Activated CD4-positive, alpha-beta T cell treated with anti-CD3 and anti-CD28 coated beads, Interleukin-2, amount 50 U/mL, for 4 hours (primary cell): Measurements from ENCODE around the gene MMP28.

Source experiments
- DNase-seq, 2 experiments: peaks; one replicate each; pipeline ENCODE4 v3.0.0-alpha.2; 2020

MMP28 gene

GRCh38 chr17:35742496-35742895 lies 52.9 kb downstream of the MMP28 start:
- no peak for DNase-seq

DNA sequence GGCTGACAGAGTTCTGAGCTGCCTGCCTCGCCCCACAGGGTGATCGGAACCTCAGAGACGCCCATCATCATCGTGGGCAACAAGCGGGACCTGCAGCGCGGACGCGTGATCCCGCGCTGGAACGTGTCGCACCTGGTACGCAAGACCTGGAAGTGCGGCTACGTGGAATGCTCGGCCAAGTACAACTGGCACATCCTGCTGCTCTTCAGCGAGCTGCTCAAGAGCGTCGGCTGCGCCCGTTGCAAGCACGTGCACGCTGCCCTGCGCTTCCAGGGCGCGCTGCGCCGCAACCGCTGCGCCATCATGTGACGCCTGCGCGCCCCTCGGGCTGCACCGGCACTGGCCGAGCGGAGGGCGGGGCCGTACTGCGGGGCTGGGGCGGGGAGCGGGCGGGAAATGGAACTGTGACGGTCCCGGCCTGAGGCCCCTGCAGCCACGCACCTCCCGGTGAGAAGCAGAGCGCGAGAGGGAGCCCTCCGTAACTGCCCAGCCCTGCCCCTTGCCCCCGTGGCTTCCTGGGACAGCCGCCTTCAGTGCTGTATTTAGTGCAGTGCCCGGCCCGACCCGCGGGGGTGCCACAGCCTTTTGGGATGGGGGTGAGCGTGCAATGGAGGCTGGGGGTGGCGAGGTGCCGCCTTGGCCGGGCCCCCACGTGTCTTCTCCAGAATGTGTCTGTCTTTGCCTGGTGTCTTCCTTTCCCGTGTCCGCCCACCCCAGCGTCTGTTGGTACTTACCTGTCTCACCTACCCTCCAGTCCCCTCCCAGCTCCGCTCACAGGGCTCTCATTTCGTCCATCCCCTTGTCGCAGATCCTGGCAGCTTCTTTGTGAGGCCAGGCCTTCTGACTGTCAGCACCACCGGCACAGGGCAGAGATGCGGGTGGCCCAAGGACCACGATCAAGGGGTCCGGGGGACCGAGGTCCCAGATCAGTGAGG lies 54.2 kb downstream of the MMP28 start:
- DNase-seq = no peak

DNA sequence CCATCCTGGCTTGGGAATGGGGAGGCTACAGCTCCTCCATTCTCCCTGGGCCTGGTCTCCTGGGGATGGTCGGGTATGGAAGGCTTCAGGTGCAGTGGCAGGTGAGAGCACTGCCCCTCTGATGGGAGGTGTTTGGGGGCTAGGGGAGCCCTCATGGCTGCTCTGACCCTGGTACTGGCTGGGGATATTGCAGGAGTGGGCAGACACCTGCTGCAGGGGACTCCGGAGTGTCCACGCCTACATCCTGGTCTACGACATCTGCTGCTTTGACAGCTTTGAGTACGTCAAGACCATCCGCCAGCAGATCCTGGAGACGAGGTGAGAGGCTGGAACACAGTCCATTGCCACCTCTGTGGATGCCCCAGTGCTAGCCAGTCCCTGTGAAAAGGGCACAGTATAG lies 55.2 kb downstream of the MMP28 start:
- DNase-seq = no peak

- DNase-seq = no peak
These were observed 56.8 kb downstream of the MMP28 start for GRCh38 chr17:35738519-35739133.

DNA sequence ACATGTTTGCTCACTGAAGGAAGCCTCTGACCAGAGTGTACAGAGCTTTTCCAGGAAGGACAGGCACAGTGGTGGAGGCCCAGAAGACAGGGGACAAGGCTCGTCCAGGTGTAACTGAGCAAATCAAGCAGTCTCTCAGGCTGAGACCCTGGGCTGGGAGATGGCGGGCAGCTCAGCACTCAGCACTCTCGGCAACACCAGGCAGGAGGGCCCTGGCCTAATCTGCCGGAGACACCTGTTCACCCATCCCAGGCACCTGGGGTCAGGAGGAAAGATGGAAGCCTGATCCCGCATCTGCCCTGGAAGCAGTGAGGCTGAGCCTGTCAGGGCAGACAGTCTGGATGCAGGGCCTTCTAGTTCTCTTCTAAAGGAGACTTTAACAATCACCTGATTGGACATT lies 59.2 kb downstream of the MMP28 start:
- no peak for DNase-seq

DNA sequence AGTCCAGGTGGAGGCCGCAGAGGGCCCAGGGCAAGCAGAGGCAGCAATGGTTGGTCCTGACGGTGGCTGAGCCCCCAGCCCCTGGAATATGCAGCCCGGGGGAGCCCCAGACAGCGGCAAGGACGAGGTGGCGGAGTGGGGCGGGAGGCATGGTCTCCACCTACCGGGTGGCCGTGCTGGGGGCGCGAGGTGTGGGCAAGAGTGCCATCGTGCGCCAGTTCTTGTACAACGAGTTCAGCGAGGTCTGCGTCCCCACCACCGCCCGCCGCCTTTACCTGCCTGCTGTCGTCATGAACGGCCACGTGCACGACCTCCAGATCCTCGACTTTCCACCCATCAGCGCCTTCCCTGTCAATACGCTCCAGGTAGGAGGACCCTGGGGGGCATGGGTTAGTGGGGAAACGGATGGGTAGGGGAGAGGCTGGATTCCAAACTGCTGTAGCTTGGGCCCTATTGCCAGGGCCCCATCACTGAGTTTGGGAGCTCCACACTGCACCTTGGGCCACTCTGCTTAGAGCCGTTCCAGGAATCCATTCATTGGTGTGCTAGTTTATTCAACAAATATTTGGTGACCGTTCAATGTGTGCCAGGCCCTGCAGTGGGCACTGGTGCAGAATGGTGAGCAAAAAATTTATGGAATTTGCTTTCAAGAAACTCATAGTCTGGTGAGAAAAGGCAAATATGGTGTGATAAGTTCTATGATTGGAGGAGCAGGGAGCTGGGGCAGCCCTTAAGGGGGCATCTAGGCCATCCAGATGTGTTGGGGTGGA lies 60.2 kb downstream of the MMP28 start:
- DNase-seq = no peak

DNA sequence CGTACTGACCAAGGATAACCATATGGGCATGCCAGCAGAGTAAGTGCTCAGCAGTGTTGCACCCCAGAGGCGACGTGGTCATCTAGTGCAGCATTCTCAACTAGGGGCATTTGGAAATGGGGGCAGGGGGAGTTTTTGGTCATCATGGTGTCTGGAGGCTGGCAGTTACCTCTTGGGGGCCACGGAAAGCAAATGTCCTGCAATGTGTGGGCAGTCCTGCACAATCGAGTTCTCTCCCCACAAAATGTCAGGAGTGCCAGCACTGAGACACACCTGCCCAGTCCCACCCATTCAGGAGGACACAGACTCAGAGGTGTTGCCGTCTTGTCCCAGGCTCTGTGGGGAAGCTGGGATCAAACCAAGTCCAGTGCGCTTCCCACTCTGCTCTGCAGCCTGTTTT lies 61.0 kb downstream of the MMP28 start:
- DNase-seq = no peak

GRCh38 chr17:35733366-35733765 lies 62.1 kb downstream of the MMP28 start:
- DNase-seq = no peak

DNA sequence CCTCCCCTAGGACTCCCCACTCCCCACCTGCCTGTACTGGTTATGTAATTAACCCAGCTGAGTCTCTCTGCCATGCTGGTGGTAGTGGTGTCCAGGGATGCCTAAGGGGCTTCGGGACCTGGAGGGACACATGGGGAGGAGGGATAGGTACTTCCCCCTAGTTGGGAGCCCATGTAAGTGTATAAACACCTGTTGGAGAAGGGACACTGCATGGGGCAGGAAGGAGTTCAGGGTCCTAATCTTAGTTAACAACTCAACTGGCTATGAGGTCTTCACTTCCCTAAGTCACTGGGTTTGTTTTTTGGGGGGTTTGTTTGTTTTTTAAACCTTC lies 62.7 kb downstream of the MMP28 start:
- DNase-seq = no peak

DNA sequence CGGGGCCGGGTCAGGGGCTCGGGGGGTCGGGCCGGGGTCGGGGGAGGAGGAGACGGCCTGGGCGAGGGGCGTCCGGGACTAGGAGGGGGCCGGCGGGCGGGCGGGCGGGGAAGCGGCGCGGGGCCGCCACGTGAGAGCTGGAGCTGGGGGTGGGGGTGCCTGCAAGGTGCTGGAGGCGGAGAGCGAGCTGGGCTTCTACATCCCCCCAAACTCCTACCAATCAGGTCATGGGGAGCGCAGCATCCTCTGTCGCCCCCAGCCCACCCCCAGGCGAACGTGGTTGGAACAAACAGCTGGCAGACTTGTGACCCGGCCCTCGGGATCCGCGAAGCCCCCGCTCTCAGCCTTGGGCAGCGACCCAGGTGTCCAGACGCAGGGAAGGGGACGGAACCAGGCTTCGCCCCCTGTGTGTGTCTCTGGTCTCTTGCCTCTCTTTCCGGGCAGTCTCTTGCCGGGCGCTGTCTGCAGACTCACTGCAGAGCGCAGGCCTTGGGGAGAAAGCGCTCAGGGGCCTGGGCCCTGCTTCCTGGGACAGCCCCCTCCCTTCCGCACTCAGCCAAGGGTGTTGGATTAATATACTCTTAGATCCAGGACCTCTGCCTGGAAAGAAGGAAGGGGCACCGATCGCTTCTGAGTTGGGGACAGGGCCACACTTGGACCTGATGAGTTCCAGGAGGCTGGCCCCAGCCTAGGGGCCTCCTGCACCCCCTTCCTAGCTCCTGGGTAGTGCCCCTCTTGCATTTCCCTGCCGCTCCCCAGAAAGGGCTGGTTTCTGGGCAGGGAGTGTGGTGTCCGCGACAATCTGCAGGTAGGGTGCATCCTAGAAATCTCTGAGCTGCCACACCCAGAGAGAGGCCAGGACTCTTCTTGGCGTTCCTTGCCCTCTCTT lies 63.3 kb downstream of the MMP28 start:
- DNase-seq = no peak

DNA sequence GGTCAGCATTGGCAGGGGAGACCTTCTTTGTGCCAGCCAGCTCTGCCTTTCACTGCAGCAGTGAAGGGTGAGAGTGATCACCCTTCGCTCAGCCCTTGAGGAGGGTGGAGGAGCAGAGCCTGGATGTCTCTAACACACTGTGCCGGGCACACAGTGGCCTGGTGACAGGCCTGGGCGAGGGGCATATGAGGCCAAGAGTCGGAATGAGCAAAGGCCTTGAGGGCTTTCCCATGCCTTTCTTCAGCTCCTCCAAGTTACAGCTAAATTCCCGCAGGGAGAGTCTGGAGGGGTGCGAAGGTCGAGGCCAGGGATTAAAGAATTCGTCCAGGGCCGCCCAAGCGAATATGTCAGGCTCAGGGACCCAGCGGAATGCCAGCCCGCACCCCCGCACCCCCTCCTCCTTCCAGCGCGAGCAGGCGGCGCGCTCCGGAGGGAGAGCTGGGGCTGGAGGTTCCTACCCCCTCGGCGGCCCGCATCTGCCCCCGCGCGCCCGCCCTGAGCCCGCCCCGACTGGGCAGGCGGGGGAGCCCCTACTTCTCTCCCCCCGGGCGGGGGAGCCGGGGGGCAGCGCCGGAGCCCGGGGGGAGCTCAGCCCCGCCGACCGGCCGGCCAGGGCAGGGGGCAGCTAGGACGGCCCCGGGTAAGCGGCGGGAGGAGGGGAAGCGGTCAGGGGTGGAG lies 64.1 kb downstream of the MMP28 start, which contains the start of gene RASL10B:
RASL10B (plus strand) TSS at position 401 of the 678 bp plus-strand sequence. CDS start 3,546 bp downstream, outside the sequence.
- DNase-seq = peak; percentile 47 to 57

DNA sequence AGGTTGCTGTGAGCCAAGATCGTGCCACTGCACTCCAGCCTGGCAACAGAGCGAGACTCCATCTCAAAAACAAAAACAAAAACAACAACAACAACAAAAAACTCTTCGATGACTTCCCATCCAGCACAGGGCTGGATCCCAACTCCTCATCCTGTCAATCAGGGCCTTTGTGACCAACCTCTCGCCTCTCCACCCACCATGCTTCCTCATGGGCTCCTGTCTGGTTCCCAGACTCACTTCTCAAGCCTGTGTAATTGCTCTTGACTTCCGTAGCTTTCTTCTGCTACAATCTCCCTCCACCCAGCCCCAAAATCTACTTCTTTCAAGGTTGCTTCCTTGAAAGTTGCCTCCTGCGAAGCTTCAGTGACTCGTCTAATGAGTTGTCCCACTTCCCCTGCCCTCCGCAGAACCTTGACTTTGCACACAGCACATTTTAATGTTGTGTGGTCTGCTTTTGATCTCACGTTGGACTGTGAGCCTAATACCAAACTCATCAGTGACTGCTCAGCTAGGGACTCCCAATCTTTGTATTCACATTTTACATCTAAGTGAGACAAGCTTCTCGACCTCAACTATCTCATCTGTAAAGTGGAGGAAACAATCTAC lies 64.9 kb downstream of the MMP28 start:
- no peak for DNase-seq

DNA sequence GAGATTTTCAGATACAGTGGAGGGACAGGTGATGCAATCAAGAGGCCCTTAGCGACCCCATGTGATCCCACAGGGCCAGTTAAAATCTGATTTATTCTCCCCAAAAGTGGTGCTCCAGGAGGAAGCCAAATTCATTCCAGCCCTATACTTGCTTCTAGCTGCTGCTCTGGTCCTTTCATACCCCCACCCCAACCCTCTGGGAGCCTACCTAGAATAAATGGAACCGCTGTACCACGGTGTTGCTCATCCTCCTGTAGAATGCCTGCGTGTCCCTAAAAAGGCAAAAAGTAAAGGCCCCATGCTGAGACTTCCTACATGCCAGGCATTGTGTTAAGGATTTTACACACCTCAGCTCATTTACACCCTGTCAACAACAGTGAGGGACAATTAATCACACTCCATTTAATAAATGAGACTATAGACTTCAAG lies 66.0 kb downstream of the MMP28 start:
- no peak for DNase-seq

DNA sequence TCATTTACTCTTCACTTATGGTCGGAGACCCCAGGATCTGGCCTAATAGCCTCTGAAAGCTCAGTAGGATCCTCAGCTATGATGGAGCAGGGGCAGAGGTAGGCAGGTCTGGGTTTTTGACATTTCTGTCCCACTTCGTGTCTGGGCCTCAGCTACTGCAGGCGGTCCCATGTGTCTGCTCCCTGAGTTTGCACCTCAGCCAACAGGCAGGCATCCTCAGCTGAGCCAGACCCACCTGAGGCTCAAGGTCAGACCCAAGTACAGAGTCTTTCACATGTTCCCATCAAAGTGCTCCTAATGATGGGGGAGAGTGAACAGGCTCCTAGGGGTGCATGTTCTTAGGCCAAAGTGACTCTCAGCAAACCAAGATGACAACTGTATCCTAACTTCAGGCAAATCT lies 66.9 kb downstream of the MMP28 start:
- DNase-seq = no peak

DNA sequence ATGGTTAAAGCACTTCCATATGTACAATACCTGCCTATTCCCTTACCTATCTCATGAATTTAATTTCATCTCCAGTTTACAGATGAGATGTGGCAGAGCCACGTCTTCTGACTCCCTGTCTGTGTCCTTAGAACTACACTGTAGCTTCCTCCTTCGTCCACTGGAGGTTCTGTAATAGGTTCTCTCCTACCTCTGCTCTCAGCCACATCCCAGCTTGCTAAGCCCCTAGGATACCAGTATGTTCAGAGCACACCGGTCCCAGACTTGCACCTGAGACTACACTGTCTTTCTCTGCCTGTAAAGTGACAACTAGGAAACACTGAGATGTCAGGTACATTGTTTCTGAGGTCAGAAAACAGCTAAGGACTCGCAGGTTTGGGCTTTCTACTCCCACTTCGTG lies 67.8 kb downstream of the MMP28 start:
- no peak for DNase-seq

GRCh38 chr17:35726953-35727460 lies 68.4 kb downstream of the MMP28 start:
- DNase-seq = no peak

- no peak for DNase-seq
These were observed 69.1 kb downstream of the MMP28 start for GRCh38 chr17:35726127-35726952.

GRCh38 chr17:35725802-35726126 lies 69.7 kb downstream of the MMP28 start:
- no peak for DNase-seq

DNA sequence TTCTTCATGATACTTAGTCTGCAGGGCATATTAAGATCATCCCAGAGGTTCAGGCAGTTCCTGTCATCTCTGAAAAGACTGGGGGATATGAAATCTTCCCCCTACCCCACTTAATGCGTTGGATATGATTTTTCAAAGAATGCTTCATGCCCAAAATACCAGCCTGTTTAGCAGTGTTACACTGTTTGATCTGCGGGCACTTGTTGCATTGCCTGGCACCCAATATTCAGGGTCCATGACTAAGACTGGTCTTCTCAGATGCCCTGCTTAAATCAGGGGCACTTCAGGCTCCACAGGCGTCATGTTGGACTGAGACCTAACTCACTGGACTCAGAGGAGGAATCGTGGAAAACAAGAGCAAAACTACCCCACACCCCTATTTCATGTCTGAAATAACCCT lies 70.4 kb downstream of the MMP28 start:
- DNase-seq = no peak

- no peak for DNase-seq
These were observed 71.7 kb downstream of the MMP28 start for GRCh38 chr17:35723735-35724134.

- DNase-seq = no peak
These were observed 78.0 kb downstream of the MMP28 start for GRCh38 chr17:35717475-35717874.
